Measurements from ENCODE around the gene AUTS2.
"Not testable (repeated sequence)": the region's sequence is repeated elsewhere in the genome, so short reads cannot be mapped to it uniquely, and the experiment has no call there.

Gene AUTS2

DNA sequence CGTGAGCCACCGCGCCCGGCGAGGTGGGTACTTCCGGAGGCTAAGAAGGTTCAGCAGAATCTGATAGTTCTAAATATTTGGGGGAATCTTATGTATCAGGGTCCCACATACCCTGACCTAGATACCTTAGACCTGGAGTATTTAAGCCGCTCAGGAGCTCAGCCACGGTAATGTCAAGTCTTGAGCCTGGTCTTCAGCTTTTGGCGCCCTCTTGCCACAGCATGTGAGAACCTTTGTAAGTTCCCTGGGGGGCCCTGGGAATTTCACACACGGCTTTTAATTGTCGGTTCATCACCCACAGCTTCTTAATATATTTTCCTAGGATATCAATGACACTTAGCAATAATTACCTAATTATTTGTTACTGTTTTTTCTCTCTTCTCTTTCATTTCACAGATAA, 1209.4 kb downstream of the AUTS2 start:
- DNase-seq = no peak

DNA sequence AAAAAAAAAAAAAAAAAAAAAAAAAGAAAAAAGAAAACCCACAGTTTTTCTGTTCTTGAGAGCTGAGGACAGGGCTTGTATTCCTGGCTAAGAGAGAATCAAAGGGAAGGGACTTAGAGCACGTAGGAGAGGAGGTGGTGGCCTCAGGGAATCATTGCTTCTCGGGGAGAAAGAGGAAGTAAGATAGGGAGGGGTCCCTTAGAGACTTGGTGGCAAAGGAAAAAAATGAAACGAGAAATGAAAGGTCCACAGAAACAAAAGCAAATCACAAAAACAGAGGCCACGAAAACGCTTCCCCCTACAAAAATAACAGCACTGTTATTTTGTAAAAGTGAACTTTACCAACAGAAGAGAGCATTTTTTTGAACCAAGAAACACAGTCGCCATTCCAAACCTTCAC, 1210.6 kb downstream of the AUTS2 start:
- no peak for DNase-seq

DNA sequence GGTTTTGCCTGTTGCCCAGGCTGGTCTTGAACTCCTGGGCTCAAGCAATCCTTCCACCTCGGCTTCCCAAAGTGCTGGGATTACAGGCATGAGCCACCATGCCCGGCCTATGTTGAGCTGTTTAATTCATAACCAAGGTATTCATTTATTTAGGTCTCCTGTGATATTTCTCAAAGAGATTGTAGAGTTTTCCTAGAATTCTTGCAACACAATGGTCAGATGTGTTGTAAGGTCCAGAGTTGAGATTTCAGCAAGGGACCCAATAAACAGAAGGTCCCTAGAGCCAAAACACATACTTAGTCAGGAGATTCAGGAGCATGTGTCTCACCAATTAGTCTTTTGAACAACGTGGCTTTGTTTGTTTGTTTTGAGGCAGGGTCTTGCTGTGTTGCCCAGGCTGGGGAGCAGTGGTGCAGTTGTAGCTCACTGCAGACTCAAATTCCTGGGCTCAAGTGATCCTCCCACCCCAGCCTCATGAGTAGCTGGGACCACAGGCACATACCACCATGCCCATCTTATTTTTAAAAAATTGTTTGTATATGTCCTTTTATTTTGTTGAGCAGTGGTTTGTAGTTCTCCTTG, 1212.4 kb downstream of the AUTS2 start:
- no peak for DNase-seq

DNA sequence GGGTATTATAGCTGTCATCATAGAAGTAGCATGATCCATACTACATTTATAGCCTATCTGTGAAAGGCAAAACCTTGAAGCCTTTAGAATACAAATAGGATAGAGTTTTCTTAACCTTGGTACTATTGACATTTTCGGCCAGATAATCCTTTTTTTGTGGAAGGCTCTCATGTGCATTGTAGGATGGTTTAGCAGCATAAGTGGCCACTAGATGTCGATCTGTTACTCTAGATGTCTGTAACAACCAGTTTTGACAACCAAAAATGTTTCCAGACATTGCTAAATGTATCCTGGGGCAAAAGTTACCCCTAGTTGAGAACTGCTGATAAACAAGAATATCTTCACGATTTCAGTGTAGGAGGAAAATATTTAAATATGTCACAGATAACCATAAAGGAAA, 1214.2 kb downstream of the AUTS2 start:
- DNase-seq = no peak

DNA sequence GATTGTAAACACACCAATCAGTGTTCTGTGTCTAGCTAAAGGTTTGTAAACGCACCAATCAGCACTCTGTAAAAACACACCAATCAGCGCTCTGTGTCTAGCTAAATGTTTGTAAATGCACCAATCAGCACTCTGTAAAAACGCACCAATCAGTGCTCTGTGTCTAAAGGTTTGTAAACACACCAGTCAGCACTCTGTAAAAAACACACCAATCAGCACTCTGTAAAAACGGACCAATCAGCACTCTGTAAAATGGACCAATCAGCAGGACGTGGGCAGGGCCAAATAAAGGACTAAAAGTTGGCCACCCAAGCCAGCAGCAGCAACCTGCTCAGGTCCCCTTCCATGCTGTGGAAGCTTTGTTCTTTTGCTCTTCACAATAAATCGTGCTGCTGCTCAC, 1224.2 kb downstream of the AUTS2 start:
- not testable (repeated sequence) for DNase-seq

DNA sequence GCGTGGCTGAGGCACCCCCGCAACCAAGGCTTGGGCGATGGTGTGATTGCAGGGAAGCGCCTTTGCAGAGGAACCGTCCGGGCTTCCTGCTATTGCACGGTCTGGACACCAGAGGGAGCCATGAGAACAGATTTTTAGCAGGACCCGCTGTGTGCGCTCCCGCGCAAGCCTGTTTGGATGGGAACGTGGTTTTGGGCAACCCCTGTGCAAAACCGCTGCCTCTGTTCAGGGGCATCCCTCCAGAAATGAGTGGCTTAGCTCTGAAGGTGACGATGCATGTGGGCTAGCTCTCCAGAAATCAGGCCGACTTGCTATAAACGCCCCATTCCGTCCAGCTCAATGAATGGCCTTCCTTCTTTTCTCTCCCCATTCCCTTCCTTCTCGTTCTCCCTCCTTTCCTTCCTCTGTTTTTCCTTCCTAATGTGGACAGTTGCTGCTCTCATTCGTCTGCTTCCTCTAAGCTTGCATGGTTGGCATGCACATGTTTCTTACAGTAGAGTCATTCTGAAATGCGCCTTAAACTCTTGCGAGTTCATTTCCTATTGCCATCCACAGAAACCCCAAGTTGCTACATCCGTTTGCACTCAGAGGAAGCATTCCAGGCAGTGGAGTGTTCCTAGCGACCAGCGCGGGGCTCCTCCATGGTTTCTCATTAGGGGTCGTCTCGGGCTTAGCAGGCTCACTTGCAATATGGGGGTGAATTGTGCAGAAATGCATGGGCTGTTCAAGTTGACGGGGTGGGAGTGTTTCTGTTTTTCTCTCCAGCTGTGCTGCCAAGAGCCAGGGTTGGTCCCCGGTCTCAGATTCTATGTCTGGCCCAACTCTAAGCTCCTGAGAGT, 1231.2 kb downstream of the AUTS2 start:
- DNase-seq = peak; percentile 66 to 83 (median 79)

DNA sequence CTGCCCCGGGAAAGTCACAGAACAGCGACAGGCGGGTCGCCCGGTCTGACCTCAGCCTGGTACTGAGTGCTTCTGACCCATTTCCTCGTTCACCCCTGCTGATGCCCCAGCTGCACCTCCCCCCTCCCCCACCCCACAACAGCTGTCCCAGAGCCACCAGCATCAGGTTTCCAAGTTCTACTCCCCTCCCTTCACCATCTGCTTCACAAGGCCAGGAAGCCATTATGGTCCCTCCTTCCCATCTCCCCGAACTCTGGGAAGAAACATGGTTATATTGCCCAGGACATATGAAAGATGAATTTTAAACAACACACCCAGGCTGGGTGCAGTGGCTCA, 1231.8 kb downstream of the AUTS2 start:
- DNase-seq = no peak

DNA sequence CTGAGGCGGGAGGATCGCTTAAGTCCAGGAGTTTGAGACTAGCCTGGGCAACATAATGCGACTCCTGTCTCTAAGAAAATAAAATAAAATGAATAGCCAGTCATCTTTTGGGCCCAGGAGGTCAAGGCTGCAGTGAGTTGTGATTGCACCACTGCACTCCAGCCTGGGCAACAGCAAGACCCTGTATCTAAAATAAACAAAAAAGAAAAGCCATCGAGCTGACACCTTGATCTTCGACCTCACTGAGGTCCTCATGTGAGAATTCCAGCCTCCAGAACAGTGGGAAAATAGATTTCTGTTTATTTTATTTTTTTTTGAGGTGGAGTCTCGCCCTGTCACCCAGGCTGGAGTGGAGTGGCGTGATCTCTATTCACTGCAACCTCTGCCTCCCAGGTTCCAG, 1232.2 kb downstream of the AUTS2 start:
- no peak for DNase-seq

DNA sequence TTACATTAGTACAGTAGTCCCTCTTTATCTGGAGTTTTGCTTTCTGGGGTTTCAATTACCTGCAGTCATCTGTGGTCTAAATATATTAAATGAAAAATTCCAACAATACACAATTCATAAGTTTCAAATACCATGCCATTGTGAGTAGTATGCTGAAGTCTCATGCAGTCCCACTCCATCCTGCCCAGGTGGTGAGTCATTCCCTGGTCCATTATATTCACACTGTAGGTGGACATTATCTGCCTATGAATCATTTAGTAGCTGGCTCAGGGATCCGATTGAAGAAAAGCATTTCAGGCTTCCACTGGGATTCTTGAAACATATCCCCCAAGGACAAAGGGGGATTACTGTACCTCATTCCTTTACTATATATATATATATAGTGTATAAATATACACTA, 1235.5 kb downstream of the AUTS2 start:
- DNase-seq = no peak

DNA sequence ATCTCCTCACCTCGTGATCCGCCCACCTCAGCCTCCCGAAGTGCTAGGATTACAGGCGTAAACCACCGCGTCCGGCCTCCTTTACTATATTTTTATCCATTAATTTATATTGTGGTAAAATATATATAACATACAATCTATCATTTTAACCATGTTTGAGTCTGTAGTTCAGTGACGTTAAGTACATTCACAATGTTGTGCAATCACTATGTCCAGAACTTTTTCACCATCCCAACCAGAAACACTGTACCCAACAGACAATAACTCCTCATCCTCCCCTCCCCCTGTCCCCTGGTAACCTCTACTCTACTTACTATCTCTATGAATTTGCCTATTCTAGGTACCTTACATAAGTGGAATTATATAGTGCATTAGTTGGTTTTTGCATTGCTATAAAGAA, 1236.1 kb downstream of the AUTS2 start:
- no peak for DNase-seq

DNA sequence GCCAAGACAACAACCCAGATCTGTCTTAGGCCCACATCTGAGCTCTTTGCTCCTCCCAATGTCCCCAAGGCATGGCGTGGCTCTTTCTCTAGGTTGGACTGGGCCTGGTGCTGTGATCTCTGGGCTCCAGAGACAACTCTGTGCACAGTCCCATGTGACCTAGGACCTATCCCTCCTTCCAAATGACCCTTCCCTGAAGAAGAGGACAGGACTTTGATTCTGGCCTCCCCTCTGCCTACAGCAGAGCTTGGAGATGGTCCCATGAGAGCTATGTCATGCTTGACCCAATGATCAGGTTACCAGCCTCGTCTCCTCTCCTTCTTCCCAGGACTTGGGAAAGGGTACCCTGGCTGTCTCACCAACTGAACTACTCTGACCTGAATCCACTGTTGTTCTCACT, 1237.4 kb downstream of the AUTS2 start:
- no peak for DNase-seq

DNA sequence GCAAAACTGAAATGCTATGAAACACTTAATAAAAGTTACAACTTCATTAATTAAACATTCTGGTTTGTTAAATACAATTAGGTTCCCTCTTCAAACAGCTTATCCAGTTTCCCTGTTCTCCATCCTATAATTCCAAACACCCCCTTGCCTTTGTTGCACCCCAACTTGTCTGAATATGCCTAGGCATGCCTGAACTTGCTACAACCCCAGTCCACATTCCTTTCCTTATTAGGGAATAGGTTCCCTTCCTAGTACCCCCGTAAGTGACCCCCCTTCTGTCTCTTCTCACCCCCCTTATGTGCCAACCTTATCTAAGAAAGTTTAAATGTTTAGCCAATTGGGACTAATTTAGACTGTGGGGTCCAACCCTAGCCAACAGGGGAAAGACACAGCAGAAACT, 1238.0 kb downstream of the AUTS2 start:
- DNase-seq = no peak

DNA sequence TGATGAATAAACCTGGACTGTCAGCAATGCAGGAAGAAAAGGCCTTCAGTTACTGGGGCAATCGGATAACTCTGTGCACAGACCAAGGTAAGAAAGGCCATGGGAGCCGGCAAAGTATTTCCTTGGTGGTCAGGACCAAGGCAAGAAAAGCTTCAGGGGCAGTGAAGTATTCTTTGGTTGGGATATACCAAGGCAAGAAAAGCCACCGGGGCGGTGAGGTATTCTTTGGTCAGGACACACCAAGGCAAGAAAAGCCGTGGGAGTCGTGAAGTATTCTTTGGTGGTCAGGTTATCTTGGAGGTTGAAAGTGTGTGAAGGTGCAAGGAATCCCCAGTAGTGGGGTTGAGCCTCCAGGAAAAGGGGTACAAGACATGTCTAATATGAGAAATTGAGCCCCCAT, 1238.7 kb downstream of the AUTS2 start:
- DNase-seq = no peak

DNA sequence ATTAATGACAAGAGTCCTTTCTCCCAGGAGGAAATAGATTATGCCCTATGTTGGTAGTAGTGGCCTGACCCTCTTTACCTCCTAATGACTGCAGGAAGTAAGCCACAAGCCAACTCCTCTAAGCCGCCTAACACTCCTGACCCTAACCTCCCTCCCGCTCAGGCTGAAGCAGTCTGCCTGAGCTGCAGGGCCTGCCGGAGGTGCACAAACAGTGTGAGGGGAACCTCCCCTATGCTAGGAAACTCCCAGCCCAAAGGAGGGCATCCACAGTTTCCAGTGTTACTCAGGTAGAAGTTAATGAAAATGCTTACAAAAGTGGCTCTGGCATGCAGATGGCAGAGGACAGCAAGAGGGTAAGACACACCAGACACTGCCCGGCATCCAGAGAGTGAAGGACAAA, 1239.3 kb downstream of the AUTS2 start:
- DNase-seq = no peak

DNA sequence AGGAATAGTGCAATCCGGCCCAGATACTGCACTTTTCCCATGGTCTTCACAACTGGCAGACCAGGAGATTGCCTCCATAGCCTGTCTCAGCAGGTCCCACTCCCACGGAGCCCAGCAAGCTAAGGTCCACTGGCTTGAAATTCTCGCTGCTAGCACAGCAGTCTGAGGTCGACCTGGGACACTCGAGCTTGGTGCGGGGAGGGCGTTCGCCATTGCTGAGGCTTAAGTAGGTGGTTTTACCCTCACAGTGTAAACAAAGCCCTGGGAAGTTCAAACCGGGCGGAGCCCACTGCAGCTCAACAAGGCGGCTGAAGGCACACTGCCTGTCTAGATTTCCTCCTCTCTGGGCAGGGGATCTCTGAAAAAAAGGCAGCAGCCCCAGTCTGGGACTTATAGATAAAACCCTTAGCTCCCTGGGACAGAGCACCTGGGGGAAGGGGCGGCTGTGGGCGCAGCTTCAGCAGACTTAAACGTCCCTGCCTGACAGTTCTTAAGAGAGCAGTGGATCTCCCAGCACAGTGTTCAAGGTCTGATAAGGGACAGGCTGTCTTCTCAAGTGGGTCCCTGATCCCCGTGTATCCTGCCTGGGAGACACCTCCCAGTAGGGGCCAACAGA, 1240.1 kb downstream of the AUTS2 start:
- no peak for DNase-seq
